PFSK-1 (cell line): ENCODE results near the gene RNF141.

Experiments used
- POLR2AphosphoS5 ChIP-seq: IDR thresholded peaks from 2 replicates; pipeline ENCODE4 v1.6.1; 2012; ENCODE audit warnings: low read depth, mild to moderate bottlenecking, control low read depth, low read length, moderate library complexity
- REST ChIP-seq, 2 experiments: IDR thresholded peaks; 2 replicates each; pipeline versions ENCODE4 v1.6.1 to v1.8.0; 2011 to 2012; ENCODE audit warnings: low read depth in 2 of 2, low read length in 2 of 2, control low read depth in 1 of 2, inconsistent platforms in 1 of 2, mild to moderate bottlenecking in 1 of 2, moderate library complexity in 1 of 2; ENCODE audit not compliant: insufficient read depth in 1 of 2
- SIN3A ChIP-seq: IDR thresholded peaks from 2 replicates; pipeline ENCODE4 v1.6.1; 2012; ENCODE audit warnings: mild to moderate bottlenecking, low read length, moderate library complexity, borderline replicate concordance; ENCODE audit not compliant: insufficient read depth
- TAF1 ChIP-seq: IDR thresholded peaks from 2 replicates; pipeline ENCODE4 v1.6.1; 2012; ENCODE audit warnings: low read length, control low read depth, borderline replicate concordance; ENCODE audit not compliant: insufficient read depth

DNA sequence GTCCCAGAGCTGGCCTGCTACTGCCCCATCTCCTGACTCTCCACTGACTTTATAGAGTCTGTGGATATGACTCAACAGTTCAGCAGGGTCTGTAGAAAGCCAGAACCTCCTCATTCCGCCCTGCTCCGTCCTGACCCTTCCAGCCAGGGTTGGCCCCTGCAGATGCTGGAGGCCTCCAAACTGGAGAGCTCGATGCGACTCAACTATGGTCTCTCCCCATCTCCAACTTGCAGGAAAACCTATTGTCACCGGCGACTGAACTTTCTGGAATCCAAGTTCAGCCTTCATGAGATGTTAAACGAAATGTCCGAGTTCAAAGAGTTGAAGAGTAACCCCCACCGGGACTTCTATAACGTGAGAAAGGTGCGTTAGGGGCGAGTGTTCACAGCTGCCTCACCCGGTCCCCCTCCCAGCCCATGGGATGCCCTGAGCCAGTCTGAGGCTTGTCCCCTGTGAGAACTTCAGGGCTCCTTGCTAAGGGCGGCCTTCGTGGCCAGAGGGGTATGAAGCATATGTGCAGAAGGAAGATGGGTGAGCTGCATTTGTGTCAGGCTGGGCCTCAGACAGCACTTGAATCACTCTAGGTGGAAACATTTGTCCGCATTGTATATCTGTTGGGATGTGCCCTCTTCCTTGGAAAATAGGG, 53.9 kb downstream of the RNF141 start:
- TF ChIP-seq POLR2AphosphoS5 (no peak), TAF1 (no peak), SIN3A (no peak), REST (IDR thresholded peaks at IDR 0.05; ENCODE audit: insufficient read depth in 1 of 2, low read depth in 2 of 2, low read length in 2 of 2) (no peak)
